Measurements from ENCODE around the gene MBD4.

- TF ChIP-seq, protein P1, sequence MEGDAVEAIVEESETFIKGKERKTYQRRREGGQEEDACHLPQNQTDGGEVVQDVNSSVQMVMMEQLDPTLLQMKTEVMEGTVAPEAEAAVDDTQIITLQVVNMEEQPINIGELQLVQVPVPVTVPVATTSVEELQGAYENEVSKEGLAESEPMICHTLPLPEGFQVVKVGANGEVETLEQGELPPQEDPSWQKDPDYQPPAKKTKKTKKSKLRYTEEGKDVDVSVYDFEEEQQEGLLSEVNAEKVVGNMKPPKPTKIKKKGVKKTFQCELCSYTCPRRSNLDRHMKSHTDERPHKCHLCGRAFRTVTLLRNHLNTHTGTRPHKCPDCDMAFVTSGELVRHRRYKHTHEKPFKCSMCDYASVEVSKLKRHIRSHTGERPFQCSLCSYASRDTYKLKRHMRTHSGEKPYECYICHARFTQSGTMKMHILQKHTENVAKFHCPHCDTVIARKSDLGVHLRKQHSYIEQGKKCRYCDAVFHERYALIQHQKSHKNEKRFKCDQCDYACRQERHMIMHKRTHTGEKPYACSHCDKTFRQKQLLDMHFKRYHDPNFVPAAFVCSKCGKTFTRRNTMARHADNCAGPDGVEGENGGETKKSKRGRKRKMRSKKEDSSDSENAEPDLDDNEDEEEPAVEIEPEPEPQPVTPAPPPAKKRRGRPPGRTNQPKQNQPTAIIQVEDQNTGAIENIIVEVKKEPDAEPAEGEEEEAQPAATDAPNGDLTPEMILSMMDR (conservative IDR thresholded peaks at IDR 0.05; ENCODE audit: low read depth in 2 of 2): no peak
- no peak for TF ChIP-seq EZH2 (IDR thresholded peaks at IDR 0.05; ENCODE audit: low read depth, unreplicated experiment)
- TF ChIP-seq POLR2AphosphoS5 (IDR thresholded peaks at IDR 0.05; ENCODE audit: low read depth): no peak
- TF ChIP-seq, protein P2, sequence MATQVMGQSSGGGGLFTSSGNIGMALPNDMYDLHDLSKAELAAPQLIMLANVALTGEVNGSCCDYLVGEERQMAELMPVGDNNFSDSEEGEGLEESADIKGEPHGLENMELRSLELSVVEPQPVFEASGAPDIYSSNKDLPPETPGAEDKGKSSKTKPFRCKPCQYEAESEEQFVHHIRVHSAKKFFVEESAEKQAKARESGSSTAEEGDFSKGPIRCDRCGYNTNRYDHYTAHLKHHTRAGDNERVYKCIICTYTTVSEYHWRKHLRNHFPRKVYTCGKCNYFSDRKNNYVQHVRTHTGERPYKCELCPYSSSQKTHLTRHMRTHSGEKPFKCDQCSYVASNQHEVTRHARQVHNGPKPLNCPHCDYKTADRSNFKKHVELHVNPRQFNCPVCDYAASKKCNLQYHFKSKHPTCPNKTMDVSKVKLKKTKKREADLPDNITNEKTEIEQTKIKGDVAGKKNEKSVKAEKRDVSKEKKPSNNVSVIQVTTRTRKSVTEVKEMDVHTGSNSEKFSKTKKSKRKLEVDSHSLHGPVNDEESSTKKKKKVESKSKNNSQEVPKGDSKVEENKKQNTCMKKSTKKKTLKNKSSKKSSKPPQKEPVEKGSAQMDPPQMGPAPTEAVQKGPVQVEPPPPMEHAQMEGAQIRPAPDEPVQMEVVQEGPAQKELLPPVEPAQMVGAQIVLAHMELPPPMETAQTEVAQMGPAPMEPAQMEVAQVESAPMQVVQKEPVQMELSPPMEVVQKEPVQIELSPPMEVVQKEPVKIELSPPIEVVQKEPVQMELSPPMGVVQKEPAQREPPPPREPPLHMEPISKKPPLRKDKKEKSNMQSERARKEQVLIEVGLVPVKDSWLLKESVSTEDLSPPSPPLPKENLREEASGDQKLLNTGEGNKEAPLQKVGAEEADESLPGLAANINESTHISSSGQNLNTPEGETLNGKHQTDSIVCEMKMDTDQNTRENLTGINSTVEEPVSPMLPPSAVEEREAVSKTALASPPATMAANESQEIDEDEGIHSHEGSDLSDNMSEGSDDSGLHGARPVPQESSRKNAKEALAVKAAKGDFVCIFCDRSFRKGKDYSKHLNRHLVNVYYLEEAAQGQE (IDR thresholded peaks at IDR 0.05; ENCODE audit: unreplicated experiment): no peak
- TF ChIP-seq, protein P3, sequence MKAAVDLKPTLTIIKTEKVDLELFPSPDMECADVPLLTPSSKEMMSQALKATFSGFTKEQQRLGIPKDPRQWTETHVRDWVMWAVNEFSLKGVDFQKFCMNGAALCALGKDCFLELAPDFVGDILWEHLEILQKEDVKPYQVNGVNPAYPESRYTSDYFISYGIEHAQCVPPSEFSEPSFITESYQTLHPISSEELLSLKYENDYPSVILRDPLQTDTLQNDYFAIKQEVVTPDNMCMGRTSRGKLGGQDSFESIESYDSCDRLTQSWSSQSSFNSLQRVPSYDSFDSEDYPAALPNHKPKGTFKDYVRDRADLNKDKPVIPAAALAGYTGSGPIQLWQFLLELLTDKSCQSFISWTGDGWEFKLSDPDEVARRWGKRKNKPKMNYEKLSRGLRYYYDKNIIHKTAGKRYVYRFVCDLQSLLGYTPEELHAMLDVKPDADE (IDR thresholded peaks at IDR 0.05): no peak
- no peak for TF ChIP-seq CREB1 (CRISPR knock-in tag; IDR thresholded peaks at IDR 0.05; ENCODE audit: low read depth)
- no peak for TF ChIP-seq EZH2phosphoT487 (IDR thresholded peaks at IDR 0.05; ENCODE audit: unreplicated experiment)
- no peak for TF ChIP-seq STAT1 (IDR thresholded peaks at IDR 0.05; ENCODE audit: unreplicated experiment)
- no peak for TF ChIP-seq ZNF331 (CRISPR knock-in tag; IDR thresholded peaks at IDR 0.05; ENCODE audit: low read depth)
These were observed 6.2 kb downstream of the MBD4 start for GRCh38 chr3:129433565-129433964.
